ENCODE data around the gene MOBP.
"Not testable (repeated sequence)": the region's sequence is repeated elsewhere in the genome, so short reads cannot be mapped to it uniquely, and the experiment has no call there.

The MOBP gene

DNA sequence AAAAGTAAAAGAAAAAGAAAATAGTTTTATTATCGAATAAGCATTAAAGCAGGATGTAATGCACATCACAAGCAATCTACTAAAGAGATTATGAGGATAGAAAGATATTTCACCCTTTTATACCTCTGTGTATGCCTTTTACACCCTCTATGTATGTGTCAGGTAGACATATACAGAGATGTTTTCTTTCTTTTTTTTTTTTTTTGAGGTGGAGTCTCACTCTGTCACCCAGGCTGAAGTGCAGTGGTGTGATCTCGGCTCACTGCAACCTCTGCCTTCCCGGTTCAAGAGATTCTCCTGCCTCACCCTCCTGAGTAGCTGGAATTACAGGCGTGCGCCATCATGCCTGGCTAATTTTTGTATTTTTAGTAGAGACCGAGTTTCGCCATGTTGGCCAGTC is 13.6 kb upstream of the MOBP start:
- DNase-seq = not testable (repeated sequence)

DNA sequence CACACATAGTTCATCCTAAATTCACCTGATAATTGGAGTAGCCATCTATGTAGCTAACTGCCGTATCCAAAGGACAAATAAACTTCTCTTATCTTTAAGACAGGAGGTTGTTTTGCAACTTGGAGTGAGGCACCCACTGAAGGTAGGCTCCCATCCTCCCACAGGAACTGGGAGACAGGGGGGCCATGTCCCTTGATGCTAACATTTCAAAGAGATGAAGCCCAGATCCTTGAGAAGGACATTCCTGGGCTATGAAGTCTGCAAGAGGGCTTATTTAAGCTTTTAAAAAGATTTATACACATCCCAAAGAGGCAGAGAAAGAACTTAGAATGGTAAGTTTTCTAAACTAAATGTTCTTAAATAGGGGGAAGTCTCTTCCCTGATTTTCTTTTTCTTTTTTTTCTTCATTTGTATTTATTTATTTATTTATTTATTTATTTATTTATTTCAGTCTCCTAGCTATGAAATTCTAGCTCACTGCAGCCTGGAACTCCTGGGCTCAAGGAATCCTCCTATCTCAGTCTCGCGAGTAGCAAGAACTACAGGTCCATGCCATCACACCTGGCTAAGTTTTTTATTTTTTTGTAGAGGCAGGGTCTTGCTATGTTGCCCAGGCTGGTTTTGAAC is 12.8 kb upstream of the MOBP start:
- DNase-seq = no peak

DNA sequence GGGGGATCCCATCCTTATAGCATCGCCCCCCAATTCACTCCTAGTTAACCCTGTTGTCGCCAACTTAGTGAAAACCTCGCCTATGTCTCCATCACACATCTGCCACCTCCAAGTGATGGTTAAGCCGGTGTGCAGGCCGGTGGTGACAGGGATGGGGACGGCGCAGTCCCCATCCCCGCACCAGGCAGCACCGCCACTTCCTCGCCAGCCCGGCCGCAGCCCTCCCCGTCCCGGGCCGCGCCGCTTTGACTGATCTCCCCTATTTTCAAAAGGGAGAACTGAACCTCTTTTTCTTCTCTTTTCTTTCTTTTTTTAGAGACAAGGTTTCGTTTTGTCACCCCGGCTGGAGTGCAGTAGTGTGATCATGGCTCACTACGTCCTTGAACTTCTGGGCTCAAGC is 11.3 kb upstream of the MOBP start:
- DNase-seq = no peak

DNA sequence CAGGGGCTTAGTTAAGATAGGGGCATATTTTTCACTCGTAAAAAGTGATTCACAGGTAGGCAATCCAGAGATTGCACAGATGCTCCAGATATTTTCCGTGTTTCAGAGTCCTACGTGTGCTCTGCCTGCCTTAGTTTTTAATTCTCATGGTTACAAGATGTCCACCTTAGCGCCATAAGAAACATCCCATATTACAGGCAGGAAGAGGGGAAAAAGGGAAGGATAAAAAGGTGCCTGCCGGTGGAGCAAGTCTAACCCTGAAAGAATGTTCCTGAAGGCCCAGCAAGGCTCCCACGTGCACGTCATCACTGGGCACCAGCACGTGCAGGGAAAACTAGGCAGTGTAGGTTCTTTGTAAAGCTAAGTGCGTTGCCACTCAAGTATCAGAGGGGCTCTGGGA is 10.1 kb upstream of the MOBP start:
- no peak for DNase-seq

DNA sequence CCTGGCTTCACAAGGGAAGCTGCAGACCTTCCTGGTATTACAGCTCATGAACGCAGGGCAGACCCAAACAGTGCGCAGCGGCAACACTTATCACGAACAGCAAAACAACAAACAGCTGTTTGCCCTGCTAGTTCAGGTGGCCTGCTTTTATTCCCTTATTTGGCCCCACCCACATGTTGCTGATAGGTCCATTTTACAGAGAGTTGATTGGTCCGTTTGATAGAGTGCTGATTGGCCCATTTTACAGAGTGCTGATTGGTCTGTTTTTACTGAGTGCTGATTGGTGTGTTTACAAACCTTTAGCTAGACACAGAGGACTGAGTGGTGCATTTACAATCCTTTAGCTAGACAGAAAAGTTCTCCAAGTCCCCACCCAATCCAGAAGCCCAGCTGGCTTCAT is 8.9 kb upstream of the MOBP start:
- DNase-seq = not testable (repeated sequence)

DNA sequence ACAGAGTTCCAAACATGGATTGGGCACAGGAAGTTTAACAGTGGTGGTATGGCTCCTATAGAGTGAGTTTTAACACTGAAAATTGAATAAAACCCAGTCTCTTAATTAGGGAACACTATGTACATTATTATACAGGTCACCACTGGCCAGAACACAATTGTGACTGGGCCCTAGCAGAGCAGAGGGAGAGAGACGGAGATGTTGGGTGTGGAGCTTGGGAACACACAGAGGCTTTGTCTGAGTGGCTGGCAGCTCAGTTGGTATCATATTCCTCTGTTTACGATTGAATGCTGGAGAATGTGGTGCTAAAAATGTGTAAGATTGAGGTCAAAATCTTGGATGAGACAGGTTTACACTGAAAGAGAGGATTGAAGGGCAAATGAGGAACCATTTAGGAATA is 6.8 kb upstream of the MOBP start:
- no peak for DNase-seq

DNA sequence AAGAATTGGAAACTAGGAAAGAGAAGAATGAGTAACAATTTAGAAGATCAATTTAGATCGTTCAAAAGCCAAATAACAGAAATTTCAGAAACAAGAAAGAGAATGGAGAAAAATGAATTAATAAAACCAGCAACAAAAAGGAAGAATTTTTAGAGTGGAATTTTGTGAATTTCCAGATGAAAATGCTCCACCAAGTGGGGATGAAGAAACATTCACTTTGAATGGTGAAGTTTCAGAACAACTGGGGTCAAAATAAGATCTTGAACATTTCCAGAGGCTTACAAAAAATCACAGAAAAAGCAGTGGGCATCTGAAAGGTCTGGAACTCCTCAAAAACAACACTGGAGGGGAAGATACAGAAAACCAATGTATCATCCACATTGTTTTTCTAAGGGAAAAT is 4.2 kb upstream of the MOBP start:
- no peak for DNase-seq

DNA sequence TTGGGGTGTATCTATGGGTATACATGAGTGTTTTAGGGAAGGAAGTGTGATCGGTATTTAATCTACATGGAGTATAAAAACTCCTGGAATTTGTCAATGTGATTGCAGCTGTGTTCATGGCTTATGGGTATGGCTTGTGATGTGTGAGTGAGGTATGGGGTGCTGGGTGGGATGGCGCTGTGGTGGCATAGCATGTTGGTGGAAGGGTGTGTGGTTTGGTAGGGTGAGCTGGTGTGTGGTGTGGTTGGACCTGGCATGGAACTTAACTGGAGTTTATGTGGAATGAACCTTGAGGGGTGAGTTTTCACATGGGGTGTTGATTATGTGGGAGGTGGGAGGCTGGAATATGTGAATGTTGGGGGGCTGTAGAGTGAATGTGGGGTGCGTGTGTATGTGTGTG is 492 bp upstream of the MOBP start:
- no peak for DNase-seq

DNA sequence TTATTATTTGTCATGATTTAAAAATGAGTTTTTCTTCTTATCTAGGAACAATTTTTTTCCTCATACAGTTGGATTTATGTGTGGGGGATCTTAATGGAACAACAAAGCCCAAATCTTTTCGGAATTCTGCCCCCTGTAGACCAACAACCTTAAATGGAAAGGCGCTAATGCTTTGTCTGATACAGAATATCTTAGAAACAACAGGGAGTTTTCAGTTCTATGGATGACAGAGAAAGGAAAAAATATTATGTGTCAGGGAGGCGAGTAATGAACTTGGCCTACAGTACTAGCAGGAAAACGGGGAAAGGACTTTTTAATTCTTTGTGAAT is 592 bp downstream of the MOBP start:
- no peak for DNase-seq

DNA sequence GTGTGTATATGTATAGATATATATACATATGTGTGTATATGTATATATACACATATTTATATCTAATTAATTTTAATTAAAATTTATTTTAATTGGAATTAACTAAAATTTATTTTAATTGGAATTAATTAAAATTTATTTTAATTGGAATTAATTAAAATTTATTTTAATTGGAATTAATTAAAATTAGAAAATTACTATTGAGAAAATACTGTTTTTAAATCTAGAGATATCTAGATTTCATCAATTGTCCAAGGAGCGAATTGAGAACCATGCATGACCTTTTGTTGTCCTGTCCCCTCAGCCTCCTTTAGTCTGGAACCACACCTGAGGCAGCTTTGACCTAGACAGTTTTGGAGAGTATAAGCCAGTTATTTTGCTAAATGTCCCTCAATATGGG is 1.8 kb downstream of the MOBP start:
- DNase-seq = no peak

DNA sequence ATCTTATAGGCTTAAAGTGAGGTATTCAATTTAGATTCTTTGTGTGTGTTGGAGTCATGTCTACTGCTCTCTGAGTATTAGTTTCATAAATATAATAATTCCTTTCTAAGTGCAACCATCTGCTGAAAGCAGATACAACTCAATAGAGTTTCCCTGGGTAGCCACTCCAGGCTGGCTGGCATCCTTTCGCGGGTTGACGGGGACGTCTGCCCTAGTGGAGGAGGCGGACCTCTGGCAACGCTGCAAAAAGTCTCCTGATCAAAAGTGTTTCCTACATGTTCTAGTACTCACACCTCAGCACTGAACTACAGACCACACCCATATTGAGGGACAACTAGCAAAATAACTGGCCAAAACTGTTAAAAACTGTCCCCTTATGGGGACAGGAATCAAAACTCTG is 2.5 kb downstream of the MOBP start:
- no peak for DNase-seq

DNA sequence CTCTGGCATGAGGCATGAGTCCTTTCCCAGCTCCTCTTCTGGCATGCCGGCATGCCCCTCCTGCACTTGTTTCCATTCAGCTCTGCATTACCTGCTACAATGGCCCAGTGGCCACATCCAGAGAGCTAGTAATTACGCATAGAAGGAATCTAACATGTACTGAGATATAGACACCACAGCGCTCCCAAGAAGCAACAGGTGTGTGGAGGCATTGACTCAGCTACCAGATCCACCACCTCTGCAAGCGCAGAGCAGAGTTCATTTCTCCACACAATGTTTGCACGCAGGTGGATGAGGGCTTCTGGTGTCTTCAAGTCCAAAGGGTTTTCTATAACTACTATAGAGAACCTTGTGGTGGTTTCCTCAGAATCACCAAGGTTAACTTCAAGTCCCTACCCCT is 4.2 kb downstream of the MOBP start:
- DNase-seq = no peak

DNA sequence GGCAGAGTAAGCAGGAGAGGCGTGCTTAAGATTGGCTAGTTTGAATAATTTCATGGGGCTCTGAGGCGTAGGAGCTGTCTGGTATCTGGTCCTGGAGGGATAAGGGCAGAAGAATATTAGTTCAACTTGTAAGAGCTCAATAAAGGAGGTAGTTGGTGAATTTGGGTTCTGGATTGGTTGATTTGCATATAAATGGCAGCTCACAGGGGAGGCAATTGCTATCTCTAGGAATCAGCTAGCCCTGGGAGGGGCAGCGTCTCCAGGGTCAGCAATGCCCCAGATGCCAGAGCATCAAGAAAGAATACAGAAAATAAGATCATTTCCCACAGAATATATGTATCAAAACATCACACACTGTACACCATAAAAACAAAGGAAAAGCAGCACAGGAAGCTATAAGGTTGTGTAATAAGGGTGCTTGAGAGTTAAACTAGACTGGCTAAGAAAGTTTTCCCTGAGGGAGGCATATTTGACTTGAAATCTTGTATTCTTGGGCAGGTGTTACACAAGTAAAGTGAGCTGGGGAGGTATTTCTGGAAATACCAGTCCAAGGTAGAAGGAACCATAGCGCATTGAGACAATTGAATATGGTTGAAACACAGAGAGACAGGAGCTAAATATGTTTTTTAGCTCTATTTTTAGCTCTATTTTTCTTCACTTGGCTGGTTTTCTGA is 6.1 kb downstream of the MOBP start:
- DNase-seq = no peak

DNA sequence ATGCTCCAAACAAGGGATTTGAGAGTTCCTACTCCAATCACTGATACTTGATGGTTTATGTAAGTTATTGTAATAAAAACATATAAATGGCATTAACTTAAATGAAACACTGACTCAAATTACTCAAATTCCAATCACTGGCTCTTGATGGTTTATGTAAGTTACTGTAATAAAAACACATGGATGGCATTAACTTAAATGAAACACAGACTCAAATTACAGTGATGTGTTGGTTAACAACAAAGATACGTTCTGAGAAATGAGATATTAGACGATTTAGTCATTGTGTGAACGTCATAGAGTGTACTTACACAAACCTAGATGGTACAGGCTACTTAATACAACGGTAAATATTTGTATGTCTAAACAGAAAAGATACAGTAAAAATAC is 6.6 kb downstream of the MOBP start:
- no peak for DNase-seq

DNA sequence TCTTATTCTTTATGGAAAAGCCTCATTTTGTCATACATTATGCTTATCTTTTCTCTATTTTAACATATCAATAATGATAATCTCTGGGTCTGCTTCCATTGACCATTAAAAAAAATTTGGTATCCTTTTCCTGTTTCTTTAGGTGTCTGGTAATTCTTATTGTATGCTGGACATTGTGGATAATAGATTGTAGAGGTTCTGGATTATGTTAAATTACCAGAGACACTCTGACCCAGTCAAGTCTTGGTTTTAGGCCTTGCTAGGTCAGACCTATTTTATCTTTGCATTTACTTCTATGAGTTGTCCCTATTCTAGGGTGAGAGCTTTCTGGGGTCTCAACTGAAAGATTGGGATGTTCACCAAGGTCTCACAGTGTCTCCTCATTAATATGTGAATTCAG is 9.3 kb downstream of the MOBP start:
- DNase-seq = no peak

DNA sequence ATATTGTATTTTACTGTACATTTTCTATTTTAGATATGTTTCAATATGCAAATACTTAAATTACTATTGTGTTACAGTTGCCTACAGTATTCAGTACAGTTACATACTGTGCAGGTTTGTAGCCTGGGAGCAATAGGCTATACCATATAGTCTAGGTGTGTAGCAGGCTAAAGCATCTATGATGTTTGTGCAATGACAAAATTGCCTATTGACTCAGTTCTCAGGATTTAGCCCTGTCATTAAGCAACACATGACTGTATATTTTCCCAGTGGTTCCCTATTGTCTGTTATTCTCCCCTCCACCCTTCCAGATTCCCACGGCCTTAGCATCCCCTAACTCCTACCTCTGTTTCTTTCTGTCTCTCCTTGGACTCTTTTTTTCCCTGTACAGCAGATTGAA is 10.7 kb downstream of the MOBP start:
- no peak for DNase-seq

DNA sequence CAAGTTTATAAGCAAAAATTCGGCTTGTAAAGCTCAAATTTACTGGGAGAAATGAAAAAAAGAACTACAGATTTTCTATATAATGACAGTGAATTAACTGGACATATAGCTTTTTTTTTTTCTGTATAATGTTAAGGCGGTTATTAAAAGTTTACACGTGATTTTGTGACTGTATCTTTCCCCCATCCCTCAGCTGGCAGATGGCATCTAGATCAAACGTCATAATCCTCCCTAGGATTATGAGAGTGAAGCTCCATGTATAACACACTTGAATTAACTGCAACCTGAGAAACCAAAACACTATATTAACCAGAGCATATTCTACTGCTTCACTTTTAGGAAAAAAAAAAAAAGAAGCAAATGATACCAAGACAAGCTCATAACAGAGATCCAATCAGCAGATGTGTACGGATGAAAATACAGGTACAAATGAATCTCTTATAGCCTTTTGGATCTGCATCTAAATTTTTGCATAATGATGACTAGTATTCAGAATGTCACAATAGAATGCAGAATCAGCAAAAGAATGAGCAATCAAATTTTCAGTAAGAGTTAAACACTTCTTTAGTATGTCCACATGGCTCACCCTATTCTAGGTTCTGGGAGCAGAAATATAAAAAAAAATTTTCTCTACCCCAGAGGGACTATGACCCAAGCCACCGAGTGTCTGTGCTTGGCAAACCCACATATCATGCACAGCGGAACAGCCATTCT is 12.4 kb downstream of the MOBP start:
- no peak for DNase-seq

DNA sequence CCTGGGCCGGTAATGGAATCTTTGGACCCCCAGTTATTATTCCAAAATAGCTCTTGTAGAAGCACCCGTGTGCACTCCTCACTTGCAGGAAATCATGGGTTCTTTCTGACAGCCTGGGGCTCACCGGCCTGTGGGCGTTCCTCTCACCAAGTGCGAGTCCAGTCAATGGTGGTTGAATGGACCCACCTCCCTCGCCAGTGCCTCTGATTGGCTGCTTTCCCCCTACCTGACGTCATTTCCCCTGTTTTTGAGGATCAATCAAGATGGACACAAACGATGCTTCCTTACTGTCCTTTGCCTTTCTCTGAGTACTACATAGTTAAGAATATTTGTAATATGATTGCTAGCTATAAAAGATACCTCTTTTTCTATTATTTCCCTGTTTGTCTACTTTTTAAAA is 18.1 kb downstream of the MOBP start:
- DNase-seq = no peak

DNA sequence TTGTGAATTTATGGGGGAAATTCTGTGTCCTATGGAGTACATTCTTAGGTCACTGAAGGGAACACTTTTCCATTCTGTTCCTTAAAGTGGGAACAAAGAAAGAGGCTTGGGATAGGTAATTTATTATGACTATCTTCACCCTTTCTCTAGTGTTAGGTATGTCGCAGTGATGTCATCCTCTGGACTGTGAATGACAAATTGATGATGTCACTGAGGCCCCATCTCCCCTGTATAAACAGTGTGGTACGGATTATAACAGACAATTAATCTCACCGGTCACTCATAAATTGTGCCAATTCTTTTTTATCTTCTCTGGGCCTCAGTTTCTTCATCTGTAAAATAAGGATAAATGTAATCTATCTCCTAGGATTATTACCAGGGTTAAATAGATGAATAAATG is 23.5 kb downstream of the MOBP start:
- DNase-seq = no peak

DNA sequence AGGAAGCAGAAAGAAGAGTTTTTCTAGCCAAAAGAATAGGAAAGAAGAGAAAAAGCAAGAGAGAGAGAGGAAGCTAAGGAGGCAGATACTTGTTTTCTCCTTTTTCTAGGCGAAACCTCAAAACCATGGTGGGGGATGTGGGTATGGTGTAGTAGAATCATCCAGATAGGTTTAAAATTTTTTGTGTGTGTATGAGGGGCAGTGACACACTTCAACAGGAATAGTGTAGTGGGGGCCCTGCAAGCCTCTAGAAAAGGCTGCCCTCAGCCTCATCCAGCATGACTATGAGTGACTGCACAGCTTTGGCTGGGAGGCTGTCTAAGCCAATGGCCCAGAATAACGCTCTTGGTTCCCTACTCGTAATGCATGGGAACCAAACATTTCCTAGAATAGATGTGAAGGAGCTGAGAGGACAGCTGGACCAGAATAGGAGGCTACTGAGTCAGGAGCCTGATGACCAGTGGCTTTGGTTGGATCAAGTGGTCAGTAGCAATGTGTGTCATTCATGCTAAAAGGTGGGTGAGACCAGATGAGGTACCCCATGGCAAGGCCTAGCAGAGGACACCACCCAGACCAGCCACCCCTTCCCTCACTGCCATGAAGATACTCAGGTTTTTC is 24.4 kb downstream of the MOBP start:
- no peak for DNase-seq

DNA sequence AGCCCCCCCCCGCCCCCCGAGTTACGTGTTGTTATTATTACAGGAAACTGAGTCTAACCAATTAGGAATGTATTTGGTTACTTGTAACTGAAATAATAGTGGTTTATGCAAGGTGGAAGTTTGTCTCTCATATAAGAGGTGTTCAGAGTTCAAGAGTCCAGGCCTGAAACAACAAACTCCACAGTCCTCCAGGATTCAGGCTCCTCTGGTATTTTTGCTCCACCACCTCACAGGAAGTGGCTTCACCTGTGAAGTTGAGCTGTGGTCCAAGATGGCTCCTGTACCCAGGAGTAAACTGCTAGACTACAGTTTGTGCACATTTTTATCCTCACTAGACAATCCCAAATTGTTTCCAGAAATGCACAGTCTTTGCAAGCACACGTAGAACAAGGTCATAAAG is 27.3 kb downstream of the MOBP start:
- DNase-seq = no peak

DNA sequence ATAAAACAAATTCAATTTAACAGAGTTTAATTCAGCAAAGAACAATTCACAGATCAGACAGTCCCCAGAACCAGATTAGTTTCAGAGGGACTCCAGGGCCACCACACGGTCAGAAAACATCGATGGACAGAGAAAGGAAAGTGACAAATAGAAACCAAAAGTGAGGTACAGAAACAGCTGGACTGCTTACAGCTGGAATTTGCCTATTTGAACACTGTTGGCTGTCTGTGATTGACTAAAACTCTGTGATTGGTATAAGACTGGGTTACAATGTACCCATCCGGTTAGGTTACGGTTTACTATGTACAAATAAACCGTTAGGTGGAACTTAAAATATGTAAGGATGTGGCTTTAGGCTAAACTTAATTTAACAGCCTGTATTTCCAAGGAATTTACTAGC is 30.3 kb downstream of the MOBP start:
- DNase-seq = no peak

DNA sequence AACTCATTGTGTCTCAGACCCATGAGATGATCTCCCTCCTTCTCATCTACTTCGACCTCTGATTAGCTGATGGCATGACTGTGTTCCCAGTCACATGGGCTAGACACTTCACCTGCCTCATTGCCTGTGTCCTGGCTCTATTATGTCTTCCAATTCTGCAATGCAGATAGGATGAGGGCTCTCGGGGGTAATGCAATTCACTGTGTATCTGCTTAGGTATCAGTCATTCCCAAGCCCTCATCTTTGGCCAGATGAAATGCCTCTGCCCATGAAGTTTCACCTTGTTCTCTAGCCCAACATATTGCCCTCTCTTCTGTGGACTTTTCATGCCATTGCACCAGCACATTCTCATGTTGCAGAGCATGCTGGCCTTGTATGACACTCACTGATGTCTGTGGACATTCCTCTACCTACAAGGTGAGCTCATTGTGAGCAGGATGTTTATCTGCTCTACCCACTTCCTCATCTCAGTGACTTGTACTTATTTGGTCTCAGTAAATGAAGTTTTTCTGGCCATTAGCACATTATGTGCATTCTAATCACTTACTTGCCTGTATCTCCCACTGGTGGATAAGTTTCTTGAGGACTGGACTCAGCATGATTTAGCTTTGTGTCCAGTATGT is 32.3 kb downstream of the MOBP start:
- DNase-seq = no peak

DNA sequence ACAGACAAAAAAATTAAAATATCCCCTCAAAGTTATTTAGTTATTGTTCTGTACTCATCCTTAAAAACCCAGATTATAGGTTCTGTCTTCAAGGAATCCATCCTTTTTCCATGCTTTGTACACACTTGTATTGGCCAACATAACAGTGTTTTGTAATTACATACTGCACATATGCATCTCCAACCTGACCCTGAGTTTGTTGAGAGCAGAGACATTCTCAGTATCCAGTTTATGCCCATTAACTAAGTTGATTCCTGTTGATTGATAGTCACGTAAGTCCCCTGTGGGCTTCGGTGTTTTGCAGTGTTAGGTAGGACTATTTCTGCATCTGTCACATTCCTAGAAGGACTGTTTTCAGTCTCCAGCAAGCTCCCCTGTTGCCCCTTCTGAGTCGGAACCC is 33.6 kb downstream of the MOBP start:
- no peak for DNase-seq
